Measurements from ENCODE around the gene STUM.

STUM gene

DNA sequence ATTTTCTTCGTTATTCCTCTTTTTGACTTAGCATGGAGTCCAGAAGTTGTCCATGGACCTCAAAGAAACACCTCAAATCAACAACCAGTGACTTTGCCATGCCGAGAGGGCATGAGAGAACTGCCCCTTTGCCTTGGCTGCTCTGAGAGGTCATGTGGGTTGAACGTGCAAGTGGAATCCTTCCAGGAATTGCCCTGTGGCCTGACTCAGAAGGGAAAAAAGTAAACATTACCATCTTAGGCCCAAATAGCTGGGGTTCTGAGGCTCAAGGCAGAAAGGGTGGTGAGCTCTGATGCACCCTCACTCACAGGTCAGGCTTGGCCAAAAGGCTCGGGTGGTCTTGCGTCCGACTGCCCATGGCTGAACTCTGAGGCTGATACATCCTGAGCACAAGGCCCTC lies 15.1 kb downstream of the STUM start:
- no peak for DNase-seq

- DNase-seq = no peak
Observed at GRCh38 chr1:226565476-226565875, 16.9 kb downstream of the STUM start.

- no peak for DNase-seq
Observed at GRCh38 chr1:226566234-226566633, 17.7 kb downstream of the STUM start.

DNA sequence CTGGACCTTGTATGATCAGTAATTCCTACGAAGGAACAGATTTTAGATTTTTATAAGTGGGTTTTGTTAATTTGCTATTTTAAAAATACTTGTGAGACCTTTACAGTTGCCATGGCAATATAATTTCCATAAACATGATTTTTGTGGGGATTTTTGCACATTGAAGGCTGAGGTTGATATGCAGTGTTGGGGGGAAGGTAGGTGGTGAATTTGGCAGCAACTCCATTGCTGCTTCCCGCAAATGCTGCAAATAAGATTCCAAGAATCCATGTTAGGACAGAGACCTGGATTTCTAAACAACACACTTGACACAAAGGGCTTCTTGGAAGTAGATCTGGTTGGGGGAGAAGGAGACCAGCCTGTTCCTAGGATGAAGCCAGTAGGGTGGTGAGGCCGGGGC lies 18.2 kb downstream of the STUM start:
- no peak for DNase-seq

DNA sequence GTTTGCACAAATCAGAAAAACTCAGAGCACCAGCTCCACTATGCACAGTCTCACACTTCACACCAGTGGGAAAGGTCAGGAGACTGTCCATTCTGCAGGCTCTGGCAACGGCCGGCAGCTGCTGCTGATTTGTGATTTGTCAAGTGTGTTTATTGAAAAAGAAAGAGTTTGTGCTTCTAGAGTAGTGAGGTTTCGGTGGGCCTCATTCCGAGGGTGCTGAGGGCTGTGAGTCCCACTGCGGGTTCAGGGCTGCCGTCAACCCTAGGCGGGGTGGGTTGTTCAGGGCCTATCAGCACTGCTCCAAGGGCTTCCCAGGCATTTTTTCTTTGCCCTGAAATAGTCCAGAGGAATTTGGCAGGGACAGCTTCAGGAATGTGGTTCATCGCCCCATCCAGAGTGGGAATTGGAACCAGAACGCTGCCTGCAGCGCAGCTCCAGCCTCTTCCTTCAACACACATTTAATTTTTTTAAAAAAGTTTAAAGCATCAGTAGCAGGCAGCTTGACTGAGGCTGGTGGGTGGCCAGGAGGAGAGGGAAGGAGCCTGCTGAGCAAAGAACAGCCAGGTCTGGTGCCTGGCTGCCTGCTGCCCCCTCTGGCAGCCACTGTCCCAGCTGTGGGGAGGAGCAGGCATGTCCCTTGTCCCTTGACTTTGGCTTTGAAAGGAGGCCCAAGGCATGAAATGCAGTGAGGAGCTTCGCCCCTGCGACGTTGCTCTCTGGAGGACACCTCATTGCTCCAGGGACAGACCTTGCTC lies 19.7 kb downstream of the STUM start:
- no peak for DNase-seq

DNA sequence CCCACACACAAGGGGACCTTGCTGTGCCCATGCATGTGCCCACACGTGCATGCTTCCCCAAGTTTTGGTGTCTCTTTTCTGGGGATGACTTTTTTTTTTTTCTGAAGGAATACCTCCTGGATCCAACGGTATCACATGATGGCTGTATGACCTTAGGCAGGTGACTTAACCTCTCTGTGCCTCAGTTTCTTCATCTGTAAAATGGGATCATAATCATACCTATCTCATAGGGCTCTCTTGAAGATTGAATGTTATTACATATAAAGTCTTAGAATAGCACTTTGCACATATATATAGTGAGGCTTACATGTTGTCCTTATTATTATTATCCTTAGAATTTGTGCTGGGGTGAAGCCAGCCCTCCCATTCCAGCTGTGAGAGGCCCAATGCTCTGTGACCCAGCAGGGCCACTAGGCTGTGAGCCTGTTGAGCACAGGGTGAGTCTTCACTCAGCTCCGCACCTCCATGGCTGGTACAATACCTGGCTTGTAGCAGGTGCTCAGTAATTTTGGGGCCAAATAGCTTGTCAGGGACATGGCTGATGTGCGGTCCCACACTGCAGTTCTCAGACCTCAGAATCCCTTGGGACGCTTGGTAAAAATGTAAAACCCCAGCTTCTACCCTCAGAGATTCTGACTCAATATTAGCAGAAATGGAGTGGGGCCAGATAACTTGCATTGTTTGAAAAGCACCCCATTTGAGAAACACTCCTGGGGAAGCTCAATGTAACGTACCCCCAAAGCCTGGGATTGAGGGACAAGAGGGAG lies 20.6 kb downstream of the STUM start:
- DNase-seq = no peak

GRCh38 chr1:226569879-226570547 lies 21.4 kb downstream of the STUM start:
- DNase-seq = no peak

- DNase-seq = no peak
Observed at GRCh38 chr1:226571893-226572292, 23.3 kb downstream of the STUM start.

GRCh38 chr1:226572325-226572726 lies 23.8 kb downstream of the STUM start:
- DNase-seq = no peak

DNA sequence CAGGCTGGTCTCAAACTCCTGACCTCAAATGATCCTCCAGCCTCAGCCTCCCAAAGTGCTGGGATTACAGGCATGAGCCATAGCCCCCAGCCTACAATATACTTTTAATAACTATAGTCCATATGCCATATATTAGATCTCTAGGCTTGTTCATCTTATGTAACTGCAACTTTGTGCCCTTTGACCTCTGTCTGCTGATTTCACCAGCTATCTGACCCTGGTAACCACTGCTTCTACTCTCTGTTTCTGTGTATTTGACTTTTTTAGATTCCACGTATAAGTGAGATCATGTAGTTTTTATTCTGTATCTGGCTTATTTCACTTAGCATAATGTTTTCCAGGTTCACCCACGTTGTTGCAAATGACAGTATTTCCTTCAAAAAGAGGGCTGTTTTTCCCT lies 25.5 kb downstream of the STUM start:
- DNase-seq = no peak

DNA sequence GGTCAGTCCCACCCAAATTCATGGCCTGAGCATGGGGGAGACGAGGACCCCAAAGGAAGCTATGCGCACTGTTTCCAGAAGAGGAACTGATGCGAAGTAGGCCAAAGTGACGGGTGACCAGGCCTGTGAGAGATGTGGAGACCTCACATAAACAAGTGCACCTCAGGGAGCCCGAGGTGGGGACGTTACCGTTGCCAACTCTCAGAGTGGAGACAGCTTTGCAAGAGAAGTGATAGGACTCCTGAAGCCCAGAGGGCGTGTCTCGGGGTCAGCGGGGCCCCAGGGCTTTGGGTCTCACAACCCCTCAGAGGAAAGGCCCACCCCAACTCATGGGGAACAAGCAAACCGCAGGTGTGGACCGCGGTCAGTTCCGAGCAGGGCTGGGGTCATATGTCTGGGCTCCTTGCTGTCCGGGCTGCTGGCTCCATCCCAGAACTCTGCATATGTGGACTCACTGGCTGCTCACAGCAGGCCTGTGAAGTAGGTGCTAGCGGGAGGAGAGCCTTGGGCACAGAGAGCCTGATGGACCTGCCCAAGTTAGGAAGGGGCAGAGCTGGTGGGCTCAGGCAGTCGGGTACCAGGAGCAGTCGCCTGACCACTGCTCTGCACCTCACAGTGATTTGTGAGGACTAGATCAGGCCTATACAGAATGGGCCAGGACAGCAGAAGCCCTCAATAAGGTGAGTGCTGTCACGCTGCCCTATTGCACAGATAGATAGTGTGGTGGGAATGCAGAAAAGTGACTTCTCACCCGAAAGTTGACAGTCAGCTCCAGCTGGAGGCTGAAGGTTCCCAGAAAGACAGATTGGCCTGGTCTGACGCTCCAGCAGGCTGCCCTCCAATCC lies 26.2 kb downstream of the STUM start:
- DNase-seq = no peak

DNA sequence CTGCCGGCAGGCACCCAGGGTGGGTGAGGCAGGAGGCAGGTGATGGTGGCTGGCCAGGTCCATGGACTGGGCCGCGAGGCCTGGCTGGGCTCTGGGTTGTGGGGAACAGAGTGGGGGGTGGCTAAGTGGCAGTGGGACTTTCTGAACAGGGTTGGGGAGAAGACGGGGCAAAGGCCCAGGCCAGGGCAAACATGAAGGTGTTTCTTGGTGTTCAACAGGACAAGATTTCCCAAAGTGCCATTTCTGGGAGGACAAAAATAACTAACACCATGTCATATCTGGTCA lies 26.8 kb downstream of the STUM start:
- DNase-seq = no peak

DNA sequence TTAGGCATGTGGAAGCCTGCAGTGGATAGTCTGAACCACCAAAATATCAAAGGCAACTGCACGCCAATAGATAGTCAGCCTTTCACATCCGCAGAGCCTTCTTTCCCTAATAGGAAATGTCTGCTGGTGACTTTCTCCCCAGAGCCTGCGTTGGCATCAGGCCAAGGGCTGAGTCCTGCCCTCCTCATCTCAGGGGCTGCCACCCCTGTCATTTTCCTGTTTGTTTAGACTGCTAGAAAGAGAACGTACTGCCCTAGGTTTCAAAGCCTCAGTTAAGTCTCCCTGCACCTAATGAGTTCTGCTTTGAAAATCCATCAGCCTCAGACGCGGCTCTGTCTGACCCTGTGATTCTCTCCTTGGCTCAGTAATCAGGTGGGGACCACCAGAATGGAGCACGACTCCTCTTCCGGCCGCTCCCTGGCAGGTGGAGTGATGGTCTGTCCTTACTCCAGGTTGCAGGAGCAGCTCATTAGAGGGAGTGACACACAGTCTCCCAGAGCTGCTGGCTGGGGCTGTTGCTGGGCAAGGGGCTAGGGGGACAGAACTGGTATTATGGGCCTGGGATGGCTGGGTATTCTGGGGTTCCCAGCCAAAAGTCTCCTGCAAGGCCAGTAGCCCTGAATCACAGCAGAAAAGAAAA lies 27.3 kb downstream of the STUM start:
- no peak for DNase-seq

DNA sequence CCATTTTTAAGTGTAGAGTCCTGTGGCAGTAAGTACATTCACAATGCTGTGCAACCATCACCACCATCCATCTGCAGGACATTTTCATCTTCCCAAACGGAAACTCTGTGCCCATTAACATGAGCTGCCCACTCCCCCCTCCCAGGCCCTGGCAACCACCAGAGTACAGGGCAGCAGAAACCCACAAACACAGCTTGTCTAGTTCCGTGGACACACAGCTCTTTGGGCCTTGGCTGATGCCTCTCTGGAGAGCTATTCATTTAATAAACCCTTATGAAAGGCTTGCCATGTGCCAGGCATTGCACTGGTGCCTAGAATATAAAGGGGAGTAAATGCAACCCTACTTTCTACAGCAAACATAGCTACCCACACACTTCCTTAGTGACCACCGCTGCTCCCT lies 28.0 kb downstream of the STUM start:
- DNase-seq = no peak

- DNase-seq = no peak
Observed at GRCh38 chr1:226577401-226578180, 29.0 kb downstream of the STUM start.

DNA sequence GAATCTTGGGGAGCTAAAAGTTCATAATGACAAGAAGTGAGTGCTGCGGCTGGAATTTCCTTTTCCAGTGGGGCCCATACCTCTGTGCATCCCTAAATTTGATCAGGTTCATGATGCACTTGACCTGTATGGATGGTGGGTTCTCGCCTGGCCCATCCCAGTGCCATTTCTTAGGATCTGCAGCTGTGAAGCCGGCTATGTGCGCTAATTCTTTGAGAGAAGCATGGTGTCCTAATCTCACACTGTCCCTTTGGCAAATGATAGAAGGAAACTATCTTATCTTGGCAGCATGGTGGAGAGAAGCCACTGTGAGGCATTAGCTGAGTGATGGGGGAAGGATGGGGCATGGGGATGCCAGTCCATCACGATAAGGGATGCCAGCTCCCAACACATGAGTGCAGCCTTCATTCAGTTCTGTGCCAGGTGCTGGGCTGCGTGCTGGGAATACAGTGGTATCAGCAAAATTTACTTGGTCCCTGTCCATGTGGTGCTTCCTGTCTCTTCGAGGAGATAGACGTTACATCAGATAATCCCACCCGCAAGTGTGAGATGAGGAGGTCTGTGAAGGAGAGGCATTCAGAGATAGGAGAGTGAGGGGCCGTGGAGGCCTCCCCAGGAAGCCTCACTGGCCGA lies 30.5 kb downstream of the STUM start:
- no peak for DNase-seq

- DNase-seq = no peak
Observed at GRCh38 chr1:226579781-226580323, 31.3 kb downstream of the STUM start.

DNA sequence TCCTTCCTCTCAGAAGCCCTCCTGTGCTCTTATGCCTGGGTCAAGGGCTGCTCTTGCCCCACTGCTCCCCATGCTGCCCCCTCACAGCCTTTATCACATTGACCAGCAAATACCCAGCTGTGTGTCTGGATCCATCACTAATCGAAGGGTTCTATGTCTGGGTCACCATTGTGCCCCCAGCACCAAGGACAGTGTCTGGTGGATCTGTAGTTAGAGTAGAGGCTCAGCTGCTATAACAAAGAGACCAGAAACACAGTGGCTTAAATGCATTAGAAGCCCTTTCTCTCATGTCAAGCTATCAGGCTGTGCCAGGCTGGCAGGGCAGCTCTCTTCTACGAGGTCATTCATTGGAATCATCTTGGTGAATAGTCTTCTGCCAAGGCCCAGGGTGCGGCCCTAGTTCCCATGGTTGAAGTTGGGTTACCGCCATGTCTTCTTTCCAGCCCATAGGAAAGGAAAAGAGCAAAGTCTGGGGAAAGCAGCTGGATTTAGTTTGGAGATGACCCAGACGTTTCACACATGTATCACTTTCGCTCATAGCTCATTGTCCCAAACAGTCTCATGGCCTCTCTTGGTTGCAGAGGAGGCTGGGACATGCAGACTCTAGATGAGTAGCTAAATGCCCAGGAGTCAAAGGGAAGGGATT lies 32.2 kb downstream of the STUM start:
- no peak for DNase-seq

- no peak for DNase-seq
Observed at GRCh38 chr1:226581650-226582330, 33.2 kb downstream of the STUM start.

- peak; percentile 54 to 81 for DNase-seq
Observed at GRCh38 chr1:226582966-226583365, 34.4 kb downstream of the STUM start.
